GM21529 (cell line): ENCODE results near the gene PARVB.

ENCODE experiments used
- ATAC-seq: cut with Tn5 transposase; IDR thresholded peaks from one replicate; pipeline ENCODE4 v1.9.1; 2021; ENCODE audit not compliant: unreplicated experiment

The PARVB gene

GRCh38 chr22:44192816-44193534, 168.9 kb downstream of the PARVB start:
- ATAC-seq: no peak

DNA sequence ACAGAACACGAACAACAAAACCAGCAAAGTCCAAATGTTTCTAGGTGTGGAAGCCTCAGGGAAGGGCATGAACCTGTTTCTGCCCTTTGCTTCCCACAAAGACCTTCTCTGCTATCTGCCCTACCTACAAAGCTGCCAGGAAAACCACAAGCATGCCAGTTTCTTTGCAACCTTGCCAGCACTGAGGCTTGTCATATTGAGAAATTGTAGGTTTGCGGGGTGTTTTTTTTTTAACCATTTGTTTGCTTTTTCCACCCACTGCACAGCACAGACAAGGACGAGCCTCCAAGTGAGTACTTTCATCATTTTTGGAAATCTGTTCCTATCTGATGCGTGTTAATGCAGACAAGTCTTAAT, 169.4 kb downstream of the PARVB start:
- ATAC-seq: no peak

GRCh38 chr22:44194569-44194968, 170.5 kb downstream of the PARVB start:
- no peak for ATAC-seq

DNA sequence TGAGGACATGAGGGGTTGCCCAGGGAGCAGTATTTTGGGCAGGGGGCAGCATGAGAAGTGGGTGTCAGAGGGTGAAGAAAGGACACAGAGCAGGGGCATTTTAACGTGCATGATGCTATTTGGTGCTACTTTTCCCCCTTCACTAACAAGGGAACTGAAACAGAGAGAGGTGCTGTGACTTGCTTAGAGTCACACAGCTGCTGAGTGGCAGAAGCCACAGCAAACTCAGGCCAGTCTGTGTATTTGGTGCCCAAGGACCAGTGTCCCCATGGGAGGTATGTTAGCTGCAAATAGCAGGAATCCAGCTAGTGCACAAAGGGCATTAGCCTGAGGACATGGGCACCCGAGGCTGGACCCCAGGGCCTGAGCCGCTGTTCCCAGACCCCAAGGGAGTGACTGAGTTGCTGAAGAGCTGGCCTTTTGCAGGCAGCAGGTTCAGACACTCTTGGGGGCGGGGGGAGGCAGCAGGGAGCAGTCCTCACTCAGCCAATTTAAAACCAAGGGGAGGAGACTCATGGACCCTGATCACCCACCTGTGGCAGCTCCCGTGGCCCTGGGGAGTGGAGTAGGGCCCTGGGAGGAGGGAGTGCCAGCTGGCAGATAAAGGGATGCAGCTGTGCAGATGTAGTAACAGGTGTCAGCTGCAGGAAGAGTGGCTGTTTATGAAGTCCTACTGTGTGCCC, 171.2 kb downstream of the PARVB start:
- no peak for ATAC-seq

DNA sequence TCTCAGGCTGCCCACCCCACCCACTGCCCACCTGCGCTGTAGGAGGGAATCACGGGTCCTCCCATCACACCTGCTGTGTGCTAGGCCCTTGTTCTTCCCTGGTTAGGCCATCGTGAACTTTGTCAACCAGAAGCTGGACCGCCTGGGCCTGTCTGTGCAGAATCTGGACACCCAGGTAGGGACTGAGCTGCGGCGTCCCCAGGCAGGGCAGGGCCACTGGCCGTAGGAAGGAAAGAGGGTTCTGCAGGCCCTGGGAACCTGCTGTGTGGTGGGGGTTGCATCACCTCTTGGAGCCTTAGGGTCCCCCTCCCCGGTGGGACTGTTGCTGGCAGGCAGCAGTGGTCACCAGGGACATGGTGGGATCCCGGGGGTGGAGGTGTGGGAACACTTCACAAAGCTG, 172.1 kb downstream of the PARVB start:
- no peak for ATAC-seq

GRCh38 chr22:44196731-44197131, 172.6 kb downstream of the PARVB start:
- no peak for ATAC-seq

- ATAC-seq: no peak
Measured at GRCh38 chr22:44197271-44197670, 173.2 kb downstream of the PARVB start.

GRCh38 chr22:44199164-44199563, 175.1 kb downstream of the PARVB start:
- ATAC-seq: no peak

DNA sequence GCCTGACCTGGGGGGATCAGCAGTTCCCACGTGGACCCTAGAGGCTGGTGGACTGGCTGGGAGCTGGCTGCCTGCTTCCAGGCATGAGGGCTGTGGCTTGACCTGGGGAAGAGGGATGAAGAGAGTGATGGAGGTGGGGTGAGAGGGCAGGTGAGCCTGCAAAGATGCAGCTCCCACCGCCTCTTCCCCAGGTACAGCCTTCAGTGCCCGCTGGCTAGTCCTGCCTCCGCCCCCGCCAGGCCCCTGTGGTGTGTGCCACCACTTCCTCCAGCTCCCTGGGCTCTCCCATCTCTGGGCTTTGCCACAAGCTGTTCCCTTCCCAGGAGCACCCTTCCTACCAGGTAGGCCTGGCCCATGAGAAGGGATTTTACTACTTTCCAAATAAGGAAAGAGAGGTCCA, 175.8 kb downstream of the PARVB start:
- no peak for ATAC-seq

DNA sequence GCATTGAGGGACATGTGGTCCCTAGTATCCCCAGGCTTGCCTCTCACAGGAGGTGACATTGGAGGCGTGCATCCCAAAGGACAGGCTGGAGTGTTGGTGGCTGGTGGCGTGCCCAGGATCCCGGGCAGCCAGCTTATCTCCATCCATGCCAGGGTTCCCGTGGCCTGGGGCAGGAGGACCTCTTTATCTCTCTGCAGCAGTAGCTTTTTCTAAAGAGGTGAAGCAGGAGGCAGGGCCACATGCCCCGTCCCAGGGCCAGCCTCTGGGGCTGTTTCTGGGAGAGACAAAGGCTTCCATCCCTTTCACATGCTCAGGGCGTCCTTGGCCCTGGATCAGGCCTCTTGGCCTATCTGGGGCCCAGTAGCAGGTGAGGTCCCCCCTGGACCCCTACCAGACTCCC, 176.3 kb downstream of the PARVB start:
- no peak for ATAC-seq

DNA sequence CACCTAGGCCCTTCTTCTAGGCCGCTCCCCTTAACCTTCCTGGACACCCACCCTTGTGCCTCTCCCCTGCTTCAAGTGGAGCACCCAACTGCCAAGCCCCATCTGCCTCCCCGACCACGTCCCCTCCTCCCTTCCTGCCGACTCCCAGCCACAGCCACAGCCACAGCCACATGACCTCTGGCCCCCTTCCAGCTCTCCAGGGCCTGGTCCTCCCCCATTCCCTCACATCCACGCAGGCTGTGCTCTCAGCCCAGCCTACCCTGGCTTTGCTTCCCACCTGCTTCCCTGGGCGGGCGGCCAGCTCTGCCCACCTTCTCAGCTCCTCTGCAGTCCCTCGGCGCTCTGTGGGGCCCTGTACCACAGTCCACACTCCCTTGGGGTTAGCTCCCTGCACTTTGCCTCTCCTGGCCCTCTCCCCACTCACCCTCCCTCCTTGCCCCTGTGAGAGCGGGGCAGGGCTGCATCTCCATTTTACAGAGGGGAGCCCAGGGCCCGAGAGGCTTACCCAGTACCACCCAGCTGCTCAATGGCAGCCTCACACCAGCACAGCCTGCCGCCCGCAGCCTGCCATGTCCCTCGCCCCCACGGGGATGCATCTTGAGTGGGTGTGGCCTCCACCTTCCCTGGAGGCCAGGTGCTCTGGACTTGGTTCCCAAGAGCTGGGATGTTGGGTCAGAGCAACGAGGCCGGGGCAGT, 176.9 kb downstream of the PARVB start:
- no peak for ATAC-seq

DNA sequence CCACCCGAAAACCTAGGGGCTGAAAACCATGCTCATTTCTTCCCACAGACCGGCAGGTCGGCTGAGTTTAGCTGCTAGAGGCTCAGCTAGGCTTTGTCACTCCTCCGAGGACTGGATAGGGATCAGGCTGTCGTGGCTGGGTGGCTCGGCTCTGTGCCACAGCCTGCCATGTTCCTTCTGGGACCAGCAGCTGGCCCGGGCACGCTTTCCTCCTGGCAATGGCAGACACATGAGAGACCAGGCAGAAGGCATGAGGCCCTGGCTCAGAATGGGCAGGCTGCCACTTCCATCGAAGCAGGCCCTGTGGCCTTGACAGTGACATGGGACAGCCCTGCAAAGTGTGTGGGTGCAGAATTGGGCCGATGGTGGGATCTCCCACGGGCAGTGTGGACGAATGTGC, 177.6 kb downstream of the PARVB start:
- ATAC-seq: no peak

DNA sequence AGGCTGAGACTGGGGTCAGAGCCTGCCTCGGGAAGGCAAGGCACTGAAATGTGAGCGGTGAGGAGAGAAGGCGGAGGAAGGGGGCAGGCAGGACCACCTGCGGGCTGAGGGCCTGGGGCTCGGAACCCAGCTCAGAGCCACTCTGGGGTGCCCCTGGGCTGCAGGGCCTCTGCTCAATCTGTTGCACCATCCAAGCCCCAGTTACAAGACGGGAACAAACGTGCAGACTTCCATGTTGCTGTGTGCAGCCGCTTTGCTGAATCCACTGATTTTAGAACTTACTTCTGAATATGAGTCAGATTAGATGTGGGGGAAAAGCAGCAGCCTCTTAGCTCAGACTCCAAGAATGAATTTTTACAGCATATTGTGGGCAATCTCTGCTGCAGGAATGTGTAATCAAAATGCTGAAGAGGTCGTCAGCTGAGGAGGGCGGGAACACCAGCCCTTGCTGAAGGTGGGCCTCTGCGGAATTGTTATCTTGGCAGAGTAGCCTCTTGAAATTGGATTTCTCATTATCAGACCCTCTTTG, 178.2 kb downstream of the PARVB start:
- no peak for ATAC-seq

DNA sequence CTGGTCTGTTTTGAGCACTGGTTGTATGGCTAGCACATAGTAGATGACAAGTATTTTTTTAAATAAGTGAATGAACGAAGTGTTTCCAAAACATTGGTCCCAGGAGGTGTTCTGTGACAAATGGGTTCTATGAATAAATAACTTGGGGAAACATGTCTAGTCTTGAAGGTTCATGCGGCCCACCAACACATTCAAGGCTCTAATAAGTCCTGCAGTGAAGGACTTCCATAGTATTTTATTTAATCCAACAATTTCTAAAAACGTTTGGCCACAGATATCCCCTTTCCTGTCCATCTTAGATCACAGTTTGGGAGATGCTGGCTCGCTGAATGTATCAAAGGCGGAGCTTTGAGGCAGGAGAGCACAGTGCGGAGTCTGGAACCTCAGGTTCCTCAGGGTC, 179.1 kb downstream of the PARVB start:
- ATAC-seq: no peak

DNA sequence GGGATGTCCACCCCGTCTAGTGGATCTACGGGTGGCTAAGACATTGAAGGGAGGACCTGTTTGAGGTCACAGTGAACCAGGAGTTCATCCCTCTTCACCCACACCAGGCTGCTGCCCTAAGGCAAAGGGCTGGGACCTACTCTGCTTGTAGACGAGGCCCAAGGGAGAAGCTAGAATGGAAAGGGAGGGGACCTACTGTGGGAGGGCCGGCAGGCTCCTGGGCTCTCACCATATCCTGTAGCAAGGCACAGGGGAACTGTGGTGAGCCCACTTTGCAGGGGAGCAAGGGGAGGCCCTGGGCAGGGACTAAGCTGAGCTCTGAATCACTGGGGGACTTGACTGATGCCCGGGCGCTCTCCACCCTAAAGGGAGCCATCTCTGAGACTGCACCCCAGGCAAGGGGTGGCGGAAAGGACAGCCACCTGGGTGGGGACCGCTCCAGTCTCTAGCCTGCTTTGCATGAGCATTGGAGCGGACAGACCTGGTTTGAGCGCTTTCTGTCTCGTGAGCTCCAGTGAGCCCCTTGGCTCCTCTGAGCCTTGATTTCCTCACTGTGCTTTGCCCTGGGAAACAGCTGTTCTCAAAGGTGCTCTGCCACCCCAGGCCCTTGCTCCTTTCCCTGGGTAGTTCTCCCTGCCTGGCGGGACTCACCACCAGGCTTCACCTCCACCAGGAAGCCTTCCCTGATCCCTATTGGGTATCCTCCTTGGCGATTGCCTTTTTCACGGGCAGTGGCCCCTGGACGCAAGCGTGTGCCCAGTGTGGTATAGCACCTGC, 180.8 kb downstream of the PARVB start:
- ATAC-seq: no peak

DNA sequence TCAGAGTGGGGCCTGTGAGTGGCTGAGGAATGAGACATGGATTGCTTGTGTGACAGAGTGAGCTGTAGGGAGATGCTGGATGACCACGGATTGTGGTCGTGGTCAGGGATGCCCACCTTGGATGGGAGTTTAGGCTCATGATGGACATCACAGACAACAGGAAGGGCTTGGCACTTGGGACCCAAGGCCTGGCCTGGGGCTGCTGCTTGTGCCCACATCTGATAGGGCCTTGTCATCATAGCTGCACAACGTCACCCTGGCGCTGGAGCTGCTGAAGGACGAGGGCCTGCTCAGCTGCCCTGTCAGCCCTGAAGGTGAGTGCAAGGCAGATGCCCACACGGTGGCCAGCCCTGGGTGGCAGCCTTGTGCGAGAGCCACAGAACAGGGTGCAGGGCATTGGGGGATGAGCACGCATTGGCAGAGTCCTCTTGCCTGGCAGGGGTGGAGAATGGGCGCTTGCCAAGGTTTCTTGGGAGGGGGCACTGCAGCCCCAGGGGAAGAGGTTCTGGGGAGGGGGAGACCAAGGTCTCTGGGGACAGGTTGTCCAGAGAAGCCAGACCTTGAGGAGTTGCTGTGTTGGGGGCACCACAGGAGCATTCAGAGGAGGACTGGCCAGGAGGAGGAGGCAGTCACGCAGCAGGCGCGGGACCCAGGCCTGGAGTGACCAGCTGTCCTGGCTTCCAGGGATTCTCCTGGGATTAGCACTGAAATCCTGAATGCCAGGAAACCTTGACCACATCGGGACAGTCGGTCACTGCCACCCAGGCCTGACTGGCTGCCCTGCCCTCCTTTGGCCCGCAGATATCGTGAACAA, 181.6 kb downstream of the PARVB start:
- no peak for ATAC-seq

DNA sequence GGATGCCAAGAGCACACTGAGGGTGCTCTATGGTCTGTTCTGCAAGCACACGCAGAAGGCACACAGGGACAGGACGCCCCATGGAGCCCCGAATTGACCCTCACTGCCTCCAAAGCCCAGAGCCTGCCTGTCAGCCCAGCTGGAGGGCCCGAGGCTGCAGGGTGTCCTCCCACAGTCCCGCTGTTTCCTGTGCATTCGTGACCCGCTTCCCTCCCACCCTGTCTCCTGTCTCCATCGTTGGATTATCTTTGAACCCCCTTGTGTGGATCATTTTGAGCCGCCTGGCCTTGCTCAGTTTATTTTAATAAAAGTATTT, 182.2 kb downstream of the PARVB start:
- no peak for ATAC-seq

DNA sequence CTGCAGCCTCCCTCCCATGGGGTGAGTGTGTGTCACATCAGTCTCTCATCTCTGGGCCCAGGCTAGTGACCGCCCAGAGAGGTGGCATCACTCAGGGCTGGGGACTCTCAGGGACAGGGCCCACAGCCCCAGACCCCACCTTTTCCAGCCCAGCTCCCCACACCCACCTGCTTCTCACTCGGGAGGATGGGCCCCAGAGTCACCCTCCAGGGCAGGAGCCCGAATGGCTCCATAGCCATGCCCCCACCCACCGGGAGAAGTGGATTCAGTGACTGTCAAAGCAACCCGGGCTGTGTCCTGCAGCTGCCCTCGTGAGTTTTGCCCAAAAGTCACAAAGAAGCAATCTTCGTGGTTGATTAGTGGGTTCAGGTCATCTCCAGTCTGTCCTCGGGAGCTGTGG, 182.6 kb downstream of the PARVB start:
- no peak for ATAC-seq

DNA sequence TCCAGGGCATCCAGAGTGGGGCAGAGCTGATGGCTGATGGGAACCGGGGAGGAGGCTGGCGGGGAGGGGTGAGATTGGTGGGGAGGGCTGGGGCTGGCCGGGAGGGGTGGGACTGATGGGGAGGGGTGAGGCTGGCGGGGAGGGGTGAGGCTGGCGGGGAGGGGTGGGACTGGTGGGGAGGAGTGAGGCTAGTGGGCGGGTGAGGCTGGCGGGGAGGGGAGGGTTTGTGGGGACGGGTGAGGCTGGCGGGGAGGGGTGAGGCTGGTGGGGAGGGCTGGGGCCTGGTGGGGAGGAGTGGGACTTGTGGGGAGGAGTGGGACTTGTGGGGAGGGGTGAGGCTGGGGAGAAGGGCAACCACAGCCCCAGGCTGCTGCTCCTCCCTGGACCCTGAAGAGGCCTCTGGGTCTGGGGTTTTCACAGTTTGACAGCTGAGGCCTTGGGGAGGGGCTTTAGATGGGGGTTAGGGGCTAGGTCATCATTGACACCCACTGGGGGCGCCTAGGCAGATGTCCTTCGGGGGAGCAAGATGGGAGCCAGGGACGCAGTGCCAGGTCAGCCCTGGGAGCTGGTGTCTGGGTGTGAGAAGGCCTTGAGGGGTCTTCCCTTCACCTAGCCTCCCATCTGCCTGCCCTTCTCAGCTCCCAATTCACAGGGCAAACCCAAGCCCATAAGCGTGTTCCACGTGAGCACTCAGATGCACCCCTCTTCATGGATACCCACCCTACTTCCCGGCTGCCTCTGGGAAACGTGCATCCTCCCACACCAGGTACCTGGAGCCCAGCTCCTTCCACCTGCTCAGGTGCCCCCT, 183.3 kb downstream of the PARVB start:
- ATAC-seq: no peak

DNA sequence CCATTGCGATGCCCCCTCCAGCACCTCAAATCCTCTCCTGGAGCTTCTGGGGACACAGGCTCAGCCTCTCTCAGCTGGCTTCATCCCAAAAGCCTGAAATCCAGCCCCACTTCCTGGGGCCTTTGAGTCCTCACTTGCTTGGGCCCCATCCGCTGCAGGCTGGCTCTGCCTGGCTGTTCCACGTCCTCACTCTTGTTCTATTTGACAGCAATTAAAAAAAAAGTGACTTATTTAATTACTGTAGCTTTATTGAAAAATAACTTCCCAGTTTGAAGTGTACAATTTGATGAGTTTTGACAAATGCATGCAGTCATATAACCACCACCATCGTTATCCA, 183.8 kb downstream of the PARVB start:
- no peak for ATAC-seq
